ENCODE measurements around the gene TMEFF1.
"Not testable (repeated sequence)": the region's sequence is repeated elsewhere in the genome, so short reads cannot be mapped to it uniquely, and the experiment has no call there.

Gene TMEFF1

GRCh38 chr9:100472788-100473275, at the start of gene TMEFF1:
TSS of gene TMEFF1 (plus strand) at chr9:100473149. CDS start at chr9:100473545, 396 bp downstream.
- peak; percentile 34 to 46 for DNase-seq
- TF ChIP-seq GATA1 (IDR thresholded peaks at IDR 0.05; ENCODE audit: low read depth, low read length) (no peak), POLR2A (IDR thresholded peaks at IDR 0.05; ENCODE audit: low read length) (no peak)

- TF ChIP-seq GATA1 (IDR thresholded peaks at IDR 0.05; ENCODE audit: low read depth, low read length): no peak
- TF ChIP-seq POLR2A (IDR thresholded peaks at IDR 0.05; ENCODE audit: low read length): no peak
- DNase-seq: no peak
Observed at GRCh38 chr9:100425758-100426157, 47.2 kb upstream of the TMEFF1 start.

GRCh38 chr9:100426189-100426529, 46.8 kb upstream of the TMEFF1 start:
- peak in 1 of 2 experiments; percentile 57 for DNase-seq

GRCh38 chr9:100426530-100427365, 46.2 kb upstream of the TMEFF1 start, which contains the start of gene MSANTD3:
TSS of gene MSANTD3 (plus strand) at chr9:100427143. CDS start at chr9:100441939, 14,796 bp downstream.
- peak; percentile 78 to 85 for DNase-seq
- TF ChIP-seq POLR2A (IDR thresholded peaks at IDR 0.05; ENCODE audit: low read length) (peak; percentile 83), GATA1 (IDR thresholded peaks at IDR 0.05; ENCODE audit: low read depth, low read length) (no peak)

More at GRCh38 chr9:100426189-100426529, 46.8 kb upstream of the TMEFF1 start:
- TF ChIP-seq GATA1 (IDR thresholded peaks at IDR 0.05; ENCODE audit: low read depth, low read length) (no peak), POLR2A (IDR thresholded peaks at IDR 0.05; ENCODE audit: low read length) (no peak)

- TF ChIP-seq POLR2A (IDR thresholded peaks at IDR 0.05; ENCODE audit: low read length) (no peak), GATA1 (IDR thresholded peaks at IDR 0.05; ENCODE audit: low read depth, low read length) (no peak)
- DNase-seq: peak; percentile 71 to 72
Observed at GRCh38 chr9:100427366-100428263, 45.3 kb upstream of the TMEFF1 start.

- no peak for DNase-seq
- TF ChIP-seq GATA1 (IDR thresholded peaks at IDR 0.05; ENCODE audit: low read depth, low read length) (no peak), POLR2A (IDR thresholded peaks at IDR 0.05; ENCODE audit: low read length) (no peak)
Observed at GRCh38 chr9:100428871-100429654, 43.9 kb upstream of the TMEFF1 start.

- DNase-seq: no peak
- TF ChIP-seq POLR2A (IDR thresholded peaks at IDR 0.05; ENCODE audit: low read length) (no peak), GATA1 (IDR thresholded peaks at IDR 0.05; ENCODE audit: low read depth, low read length) (no peak)
Observed at GRCh38 chr9:100430286-100430940, 42.5 kb upstream of the TMEFF1 start.

- no peak for DNase-seq
- no peak for TF ChIP-seq GATA1 (IDR thresholded peaks at IDR 0.05; ENCODE audit: low read depth, low read length)
- TF ChIP-seq POLR2A (IDR thresholded peaks at IDR 0.05; ENCODE audit: low read length): no peak
Observed at GRCh38 chr9:100431886-100432285, 41.1 kb upstream of the TMEFF1 start.

GRCh38 chr9:100432736-100433135, 40.2 kb upstream of the TMEFF1 start:
- TF ChIP-seq GATA1 (IDR thresholded peaks at IDR 0.05; ENCODE audit: low read depth, low read length) (no peak), POLR2A (IDR thresholded peaks at IDR 0.05; ENCODE audit: low read length) (no peak)
- no peak for DNase-seq

- no peak for DNase-seq
- TF ChIP-seq GATA1 (IDR thresholded peaks at IDR 0.05; ENCODE audit: low read depth, low read length) (no peak), POLR2A (IDR thresholded peaks at IDR 0.05; ENCODE audit: low read length) (no peak)
Observed at GRCh38 chr9:100436571-100436970, 36.4 kb upstream of the TMEFF1 start.

GRCh38 chr9:100437860-100438805, 34.8 kb upstream of the TMEFF1 start:
- peak; percentile 76 to 85 for DNase-seq
- TF ChIP-seq GATA1 (IDR thresholded peaks at IDR 0.05; ENCODE audit: low read depth, low read length) (no peak), POLR2A (IDR thresholded peaks at IDR 0.05; ENCODE audit: low read length) (no peak)

GRCh38 chr9:100440071-100440470, 32.9 kb upstream of the TMEFF1 start:
- no peak for DNase-seq
- TF ChIP-seq GATA1 (IDR thresholded peaks at IDR 0.05; ENCODE audit: low read depth, low read length) (no peak), POLR2A (IDR thresholded peaks at IDR 0.05; ENCODE audit: low read length) (no peak)

GRCh38 chr9:100440487-100440886, 32.5 kb upstream of the TMEFF1 start:
- not testable (repeated sequence) for DNase-seq
